Testis (tissue), 2 donors: ENCODE data around the gene MAB21L3.

Source experiments
- CTCF ChIP-seq, 3 experiments: fragments of 450-650 bp in 2 of 3; fragments of 200-600 bp in 1 of 3; sonication (generic) in 1 of 3; IDR thresholded peaks; one replicate each; pipeline ENCODE4 v1.5.1; 2016 to 2019; ENCODE audit warnings: antibody characterized with exemption in 3 of 3, mild to moderate bottlenecking in 2 of 3, moderate library complexity in 1 of 3
- POLR2A ChIP-seq: fragments of 450-650 bp; IDR thresholded peaks from one replicate; pipeline ENCODE4 v1.6.1; 2017; ENCODE audit warnings: antibody characterized with exemption, mild to moderate bottlenecking, moderate library complexity

- TF ChIP-seq POLR2A (no peak), CTCF (IDR thresholded peaks at IDR 0.05) (no peak)
Observed at GRCh38 chr1:116123837-116124533, 12.8 kb downstream of the MAB21L3 start.
